ENCODE data around the gene C2CD4B. TPM values are rescaled to one million over a fixed set of nuclear protein-coding genes. Genes with fewer than 3 reads are reported as not detected.

C2CD4B gene
- total and polyA plus RNA-seq, 3 experiments from 2014 or later: 0.13 TPM; not detected in 2

- no peak overlapping the region for H3K4me3 Mint-ChIP-seq
Measured at GRCh38 chr15:62135532-62136134, 29.5 kb downstream of the C2CD4B start.

DNA sequence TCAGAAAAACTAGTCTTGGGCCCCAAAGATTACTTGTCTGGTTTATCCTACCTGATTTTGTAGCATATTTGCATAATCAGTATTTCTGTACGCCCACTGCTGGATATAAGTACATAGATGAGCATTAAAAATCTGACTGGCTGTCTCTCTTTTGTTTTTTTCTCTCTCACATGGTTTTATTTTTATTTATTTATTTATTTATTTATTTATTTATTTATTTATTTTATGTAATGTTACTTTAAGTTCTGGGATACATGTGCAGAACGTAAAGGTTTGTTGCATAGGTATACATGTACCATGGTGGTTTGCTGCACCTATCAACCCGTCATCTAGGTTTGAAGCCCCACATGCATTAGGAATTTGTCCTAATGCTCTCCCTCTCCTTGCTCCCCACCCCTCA lies 31.9 kb downstream of the C2CD4B start:
- Histone ChIP-seq H3K27ac (ENCODE audit: low read depth, low read length) (no peak overlapping the region), H3K9me3 (ENCODE audit: low read length) (no peaks in the 10 kb centered on the region), H3K4me1 (ENCODE audit: insufficient read depth, low read length) (peaks cover 9% of the 10 kb centered on the region), H3K27me3 (ENCODE audit: insufficient read depth, low read length, poor library complexity, severe bottlenecking) (no peaks in the 10 kb centered on the region), H3K36me3 (ENCODE audit: insufficient read depth, low read length) (no peaks in the 10 kb centered on the region), H3K4me3 (ENCODE audit: low read length) (no peak overlapping the region)
- no peak for DNase-seq
- H3K27me3 Mint-ChIP-seq: peaks cover 7 to 29% of the 10 kb centered on the region in 2 donors
- no peak overlapping the region for H3K4me3 Mint-ChIP-seq
- H3K4me1 Mint-ChIP-seq: peaks cover 13 to 17% (median 17%) of the 10 kb centered on the region in 3 donors
- H3K9me3 Mint-ChIP-seq: peaks cover 0 to 2% (median 0%) of the 10 kb centered on the region in 5 donors
- no peaks in the 10 kb centered on the region for H3K36me3 Mint-ChIP-seq
- ChIA-PET CTCF (no interaction called here), POLR2A (no interaction called here)
- H3K27ac Mint-ChIP-seq: no peak overlapping the region

More at GRCh38 chr15:62135532-62136134, 29.5 kb downstream of the C2CD4B start:
- no peak overlapping the region for H3K27ac Mint-ChIP-seq
- H3K27me3 Mint-ChIP-seq: peaks cover 14 to 47% of the 10 kb centered on the region in 2 donors
- no peaks in the 10 kb centered on the region for H3K36me3 Mint-ChIP-seq
- no peaks in the 10 kb centered on the region for H3K4me1 ChIP-seq (ENCODE audit: insufficient read depth, low read length)
- H3K27ac ChIP-seq (ENCODE audit: low read depth, low read length): no peak overlapping the region
- H3K9me3 ChIP-seq (ENCODE audit: low read length): no peaks in the 10 kb centered on the region
- H3K36me3 ChIP-seq (ENCODE audit: insufficient read depth, low read length): no peaks in the 10 kb centered on the region
- ChIA-PET POLR2A (no interaction called here), CTCF (no interaction called here)
- no peaks in the 10 kb centered on the region for H3K9me3 Mint-ChIP-seq
- DNase-seq: no peak
- no peak overlapping the region for H3K4me3 ChIP-seq (ENCODE audit: low read length)
- no peaks in the 10 kb centered on the region for H3K4me1 Mint-ChIP-seq
- H3K27me3 ChIP-seq (ENCODE audit: insufficient read depth, low read length, poor library complexity, severe bottlenecking): no peaks in the 10 kb centered on the region

- Mint-ChIP-seq H3K27me3 (peaks cover 0 to 2% of the 10 kb centered on the region in 2 donors), H3K4me1 (peaks cover 31 to 48% (median 36%) of the 10 kb centered on the region in 3 donors), H3K36me3 (no peaks in the 10 kb centered on the region), H3K27ac (peak overlapping the region in 6 of 8 donors; percentile 13 to 73 (median 40)), H3K9me3 (peaks cover 0 to 2% (median 0%) of the 10 kb centered on the region in 5 donors), H3K4me3 (peak overlapping the region in 2 of 7 donors; percentile 0 to 6)
- ChIA-PET POLR2A (no interaction called here), CTCF (no interaction called here)
- Histone ChIP-seq H3K4me1 (ENCODE audit: insufficient read depth, low read length) (peaks cover 19% of the 10 kb centered on the region), H3K9me3 (ENCODE audit: low read length) (no peaks in the 10 kb centered on the region), H3K4me3 (ENCODE audit: low read length) (no peak overlapping the region), H3K27me3 (ENCODE audit: insufficient read depth, low read length, poor library complexity, severe bottlenecking) (no peaks in the 10 kb centered on the region), H3K27ac (ENCODE audit: low read depth, low read length) (no peak overlapping the region), H3K36me3 (ENCODE audit: insufficient read depth, low read length) (no peaks in the 10 kb centered on the region)
- DNase-seq: peak in 2 of 5 donors; percentile 8 to 47
Measured at GRCh38 chr15:62128916-62129315, 36.2 kb downstream of the C2CD4B start.

- POLR2A ChIA-PET: no interaction called here
- H3K4me1 ChIP-seq (ENCODE audit: insufficient read depth, low read length): peaks cover 23% of the 10 kb centered on the region
Measured at GRCh38 chr15:62126364-62126763, 38.7 kb downstream of the C2CD4B start.

DNA sequence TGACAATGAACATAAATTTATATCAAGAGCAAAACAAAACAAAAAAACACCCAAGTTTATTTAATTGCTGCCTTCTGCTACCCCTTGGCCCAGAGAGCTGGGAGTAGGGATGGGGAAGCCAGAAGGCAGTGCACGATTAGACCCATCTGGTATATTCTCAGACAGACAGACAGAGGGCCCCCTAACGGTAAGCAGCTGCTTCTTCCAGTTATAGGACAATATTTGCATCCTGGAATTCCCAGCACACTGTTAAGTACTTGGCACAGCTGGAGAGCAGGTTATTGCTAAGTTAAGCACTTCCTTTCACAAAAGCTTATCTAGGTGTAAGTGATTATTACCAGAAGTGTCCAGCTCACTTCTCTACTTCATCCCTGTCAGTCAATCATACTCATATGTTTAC lies 39.3 kb downstream of the C2CD4B start:
- Histone ChIP-seq H3K27me3 (ENCODE audit: insufficient read depth, low read length, poor library complexity, severe bottlenecking) (no peaks in the 10 kb centered on the region), H3K27ac (ENCODE audit: low read depth, low read length) (no peak overlapping the region), H3K36me3 (ENCODE audit: insufficient read depth, low read length) (no peaks in the 10 kb centered on the region), H3K4me1 (ENCODE audit: insufficient read depth, low read length) (peaks cover 23% of the 10 kb centered on the region), H3K4me3 (ENCODE audit: low read length) (no peak overlapping the region), H3K9me3 (ENCODE audit: low read length) (no peaks in the 10 kb centered on the region)
- H3K27me3 Mint-ChIP-seq: peaks cover 0 to 2% of the 10 kb centered on the region in 2 donors
- H3K27ac Mint-ChIP-seq: peak overlapping the region in 7 of 8 donors; percentile 7 to 99 (median 70)
- CTCF ChIA-PET: no interaction called here
- POLR2A ChIA-PET: no interaction called here
- peak overlapping the region in 4 of 7 donors; percentile 0 to 62 (median 36) for H3K4me3 Mint-ChIP-seq
- DNase-seq: no peak
- no peaks in the 10 kb centered on the region for H3K36me3 Mint-ChIP-seq
- peaks cover 0 to 2% (median 0%) of the 10 kb centered on the region in 5 donors for H3K9me3 Mint-ChIP-seq
- peaks cover 36 to 65% (median 51%) of the 10 kb centered on the region in 3 donors for H3K4me1 Mint-ChIP-seq

More at GRCh38 chr15:62126364-62126763, 38.7 kb downstream of the C2CD4B start:
- H3K36me3 ChIP-seq (ENCODE audit: insufficient read depth, low read length): no peaks in the 10 kb centered on the region
- H3K36me3 Mint-ChIP-seq: no peaks in the 10 kb centered on the region
- H3K27me3 ChIP-seq (ENCODE audit: insufficient read depth, low read length, poor library complexity, severe bottlenecking): no peaks in the 10 kb centered on the region
- H3K9me3 Mint-ChIP-seq: peaks cover 0 to 2% (median 0%) of the 10 kb centered on the region in 5 donors
- no peak overlapping the region for H3K27ac Mint-ChIP-seq
- peaks cover 36 to 60% (median 49%) of the 10 kb centered on the region in 3 donors for H3K4me1 Mint-ChIP-seq
- no peak overlapping the region for H3K4me3 ChIP-seq (ENCODE audit: low read length)
- H3K9me3 ChIP-seq (ENCODE audit: low read length): no peaks in the 10 kb centered on the region
- H3K27ac ChIP-seq (ENCODE audit: low read depth, low read length): no peak overlapping the region
- H3K27me3 Mint-ChIP-seq: peaks cover 0 to 2% of the 10 kb centered on the region in 2 donors
- no peak overlapping the region for H3K4me3 Mint-ChIP-seq
- CTCF ChIA-PET: no interaction called here
- DNase-seq: no peak

DNA sequence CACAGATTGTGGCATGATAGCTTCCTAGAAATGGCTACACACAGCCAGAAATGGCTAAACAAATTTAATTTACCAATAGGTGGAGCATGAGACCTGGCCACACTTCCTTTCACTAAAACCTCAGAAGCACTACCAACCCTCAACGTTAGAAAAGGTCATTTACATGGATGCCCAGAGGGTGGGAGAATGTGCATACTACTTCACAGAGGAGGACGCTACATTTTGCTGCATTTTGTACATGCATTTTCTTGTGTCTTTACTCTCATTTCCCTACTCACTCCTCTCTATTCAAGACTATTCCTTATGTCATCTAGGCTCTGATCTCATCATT lies 40.1 kb downstream of the C2CD4B start:
- Histone ChIP-seq H3K4me1 (ENCODE audit: insufficient read depth, low read length) (peaks cover 23% of the 10 kb centered on the region), H3K4me3 (ENCODE audit: low read length) (no peak overlapping the region), H3K27me3 (ENCODE audit: insufficient read depth, low read length, poor library complexity, severe bottlenecking) (no peaks in the 10 kb centered on the region), H3K9me3 (ENCODE audit: low read length) (no peaks in the 10 kb centered on the region), H3K36me3 (ENCODE audit: insufficient read depth, low read length) (no peaks in the 10 kb centered on the region), H3K27ac (ENCODE audit: low read depth, low read length) (no peak overlapping the region)
- H3K27ac Mint-ChIP-seq: peak overlapping the region in 7 of 8 donors; percentile 22 to 99 (median 85)
- H3K36me3 Mint-ChIP-seq: no peaks in the 10 kb centered on the region
- POLR2A ChIA-PET: no interaction called here
- CTCF ChIA-PET: interaction anchor here (1.1 kb wide), 1 partner anchor 129 kb away, joined by 3 read pairs; no protein-coding TSS in a partner anchor
- DNase-seq: no peak
- peaks cover 36 to 70% (median 55%) of the 10 kb centered on the region in 3 donors for H3K4me1 Mint-ChIP-seq
- peaks cover 2 to 5% of the 10 kb centered on the region in 2 donors for H3K27me3 Mint-ChIP-seq
- H3K4me3 Mint-ChIP-seq: peak overlapping the region in 4 of 7 donors; percentile 14 to 62 (median 36)
- peaks cover 0 to 1% (median 0%) of the 10 kb centered on the region in 5 donors for H3K9me3 Mint-ChIP-seq

GRCh38 chr15:62124176-62124972 lies 40.7 kb downstream of the C2CD4B start:
- no peak for DNase-seq
- Histone ChIP-seq H3K36me3 (ENCODE audit: insufficient read depth, low read length) (no peaks in the 10 kb centered on the region), H3K4me1 (ENCODE audit: insufficient read depth, low read length) (peaks cover 24% of the 10 kb centered on the region), H3K4me3 (ENCODE audit: low read length) (no peak overlapping the region), H3K9me3 (ENCODE audit: low read length) (no peaks in the 10 kb centered on the region), H3K27me3 (ENCODE audit: insufficient read depth, low read length, poor library complexity, severe bottlenecking) (no peaks in the 10 kb centered on the region), H3K27ac (ENCODE audit: low read depth, low read length) (no peak overlapping the region)
- no peaks in the 10 kb centered on the region for H3K9me3 Mint-ChIP-seq
- peak overlapping the region in 4 of 7 donors; percentile 14 to 62 (median 36) for H3K4me3 Mint-ChIP-seq
- H3K27ac Mint-ChIP-seq: peak overlapping the region; percentile 47 to 99 (median 80)
- H3K36me3 Mint-ChIP-seq: no peaks in the 10 kb centered on the region
- ChIA-PET CTCF (interaction anchor here (1.1 kb wide), 1 partner anchor 130 kb away, joined by 3 read pairs; no protein-coding TSS in a partner anchor), POLR2A (no interaction called here)
- peaks cover 37 to 71% (median 57%) of the 10 kb centered on the region in 3 donors for H3K4me1 Mint-ChIP-seq
- H3K27me3 Mint-ChIP-seq: peaks cover 2 to 8% of the 10 kb centered on the region in 2 donors

GRCh38 chr15:62122249-62122648 lies 42.8 kb downstream of the C2CD4B start:
- Mint-ChIP-seq H3K9me3 (no peaks in the 10 kb centered on the region), H3K27ac (peak overlapping the region in 7 of 8 donors; percentile 89 to 99 (median 93)), H3K4me3 (peak overlapping the region in 5 of 7 donors; percentile 8 to 84 (median 68)), H3K4me1 (peaks cover 31 to 61% (median 52%) of the 10 kb centered on the region in 3 donors), H3K27me3 (peaks cover 5 to 27% of the 10 kb centered on the region in 2 donors), H3K36me3 (peaks cover 0 to 2% (median 0%) of the 10 kb centered on the region in 3 donors)
- no peaks in the 10 kb centered on the region for H3K36me3 ChIP-seq (ENCODE audit: insufficient read depth, low read length)
- H3K4me3 ChIP-seq (ENCODE audit: low read length): no peak overlapping the region
- H3K4me1 ChIP-seq (ENCODE audit: insufficient read depth, low read length): peaks cover 21% of the 10 kb centered on the region
- H3K9me3 ChIP-seq (ENCODE audit: low read length): no peaks in the 10 kb centered on the region
- peak in 1 of 5 donors; percentile 50 for DNase-seq
- CTCF ChIA-PET: no interaction called here
- POLR2A ChIA-PET: no interaction called here
- no peaks in the 10 kb centered on the region for H3K27me3 ChIP-seq (ENCODE audit: insufficient read depth, low read length, poor library complexity, severe bottlenecking)
- H3K27ac ChIP-seq (ENCODE audit: low read depth, low read length): peak overlapping the region; percentile 32
